Astrocyte (in vitro differentiated cells and primary cell): ENCODE data around the gene DISC1. TPM values are rescaled to one million over a fixed set of nuclear protein-coding genes. Genes with fewer than 3 reads are reported as not detected.

Experiments
- DNase-seq: peaks from one replicate; pipeline ENCODE4 v3.0.0-alpha.2; 2010; ENCODE audit warnings: low read depth
- FAIRE-seq: peaks from 2 replicates; lab custom pipeline; 2011; peaks lifted over from hg19 to GRCh38; lab: Jason Lieb, UNC
- H2AFZ ChIP-seq: 2 replicates; pipeline ENCODE4 v1.6.0; 2012; ENCODE audit warnings: low read depth, low read length, inconsistent platforms
- H3K27ac ChIP-seq: 2 replicates; pipeline ENCODE4 v1.5.1; 2011; ENCODE audit warnings: low read depth, low read length, inconsistent platforms
- H3K27me3 ChIP-seq: 2 replicates; pipeline ENCODE4 v1.6.0; 2011; ENCODE audit warnings: low read length, inconsistent platforms; ENCODE audit not compliant: insufficient read depth
- H3K36me3 ChIP-seq: 2 replicates; pipeline ENCODE4 v1.5.1; 2011; ENCODE audit warnings: low read length, inconsistent platforms; ENCODE audit not compliant: insufficient read depth
- H3K4me1 ChIP-seq: 2 replicates; pipeline ENCODE4 v1.5.1; 2011; ENCODE audit warnings: low read length, inconsistent platforms; ENCODE audit not compliant: insufficient read depth
- H3K4me2 ChIP-seq: 2 replicates; pipeline ENCODE4 v1.6.0; 2012; ENCODE audit warnings: low read length, inconsistent platforms
- H3K4me3 ChIP-seq: 2 replicates; pipeline ENCODE4 v1.5.1; 2011; ENCODE audit warnings: low read depth, mild to moderate bottlenecking, low read length, inconsistent platforms; ENCODE audit not compliant: insufficient read depth
- H3K79me2 ChIP-seq: 2 replicates; pipeline ENCODE4 v1.6.0; 2012; ENCODE audit warnings: mild to moderate bottlenecking, low read length, inconsistent platforms; ENCODE audit not compliant: insufficient read depth
- H3K9ac ChIP-seq: 2 replicates; pipeline ENCODE4 v1.6.0; 2012; ENCODE audit warnings: mild to moderate bottlenecking, low read length, inconsistent platforms
- H3K9me3 ChIP-seq: 2 replicates; pipeline ENCODE4 v1.5.1; 2012; ENCODE audit warnings: low read depth, mild to moderate bottlenecking, low read length, inconsistent platforms; ENCODE audit not compliant: insufficient read depth
- H4K20me1 ChIP-seq: 2 replicates; pipeline ENCODE4 v1.6.0; 2012; ENCODE audit warnings: low read length, inconsistent platforms; ENCODE audit not compliant: insufficient read depth
- H3K27ac Mint-ChIP-seq: one replicate; pipeline ENCODE4 v1.8.0; 2021; ENCODE audit warnings: mild to moderate bottlenecking, mixed read lengths; ENCODE audit not compliant: unreplicated experiment
- H3K27me3 Mint-ChIP-seq: one replicate; pipeline ENCODE4 v1.8.0; 2021; ENCODE audit warnings: low read depth, mixed read lengths; ENCODE audit not compliant: unreplicated experiment
- H3K36me3 Mint-ChIP-seq: one replicate; pipeline ENCODE4 v1.8.0; 2021; ENCODE audit warnings: low read depth, mixed read lengths; ENCODE audit not compliant: unreplicated experiment
- H3K4me1 Mint-ChIP-seq: one replicate; pipeline ENCODE4 v1.8.0; 2021; ENCODE audit warnings: low read depth, mixed read lengths; ENCODE audit not compliant: unreplicated experiment
- H3K4me3 Mint-ChIP-seq: one replicate; pipeline ENCODE4 v1.8.0; 2021; ENCODE audit warnings: mild to moderate bottlenecking, moderate library complexity, mixed read lengths; ENCODE audit not compliant: unreplicated experiment
- H3K9me3 Mint-ChIP-seq: one replicate; pipeline ENCODE4 v1.8.0; 2021; ENCODE audit warnings: mild to moderate bottlenecking, mixed read lengths; ENCODE audit not compliant: unreplicated experiment
- CTCF ChIP-seq: IDR thresholded peaks from 2 replicates; pipeline ENCODE4 v1.5.1; 2011; ENCODE audit warnings: low read depth, mild to moderate bottlenecking, inconsistent platforms, low read length, moderate library complexity; ENCODE audit not compliant: insufficient read depth
- EZH2 ChIP-seq: IDR thresholded peaks from 2 replicates; pipeline ENCODE4 v1.6.1; 2012; ENCODE audit warnings: mild to moderate bottlenecking, low read length, inconsistent platforms; ENCODE audit not compliant: insufficient read depth
- total RNA-seq: library from RNA; stranded (reverse); gene quantifications from 2 replicates; pipeline ENCODE4 v1.2.1, GENCODE V29; 2021

The DISC1 gene
- total RNA-seq, 1 donor from 2014 or later, result 9.1 TPM

GRCh38 chr1:231743966-231744365, 117.4 kb downstream of the DISC1 start:
- no peaks in the 10 kb centered on the region for H3K27me3 Mint-ChIP-seq
- no peak for TF ChIP-seq EZH2
- no peak for TF ChIP-seq CTCF
- no peaks in the 10 kb centered on the region for H3K27me3 ChIP-seq
- H3K4me3 ChIP-seq, result no peak overlapping the region
- no peak overlapping the region for H3K4me2 ChIP-seq
- H4K20me1 ChIP-seq, result no peaks in the 10 kb centered on the region
- peaks cover 7% of the 10 kb centered on the region for H3K9me3 Mint-ChIP-seq
- H3K79me2 ChIP-seq, result no peaks in the 10 kb centered on the region
- H3K9me3 ChIP-seq, result no peaks in the 10 kb centered on the region
- peaks cover 6% of the 10 kb centered on the region for H3K4me1 Mint-ChIP-seq
- H3K4me1 ChIP-seq, result no peaks in the 10 kb centered on the region
- FAIRE-seq (no peak), DNase-seq (no peak)
- H2AFZ ChIP-seq, result no peak overlapping the region
- H3K36me3 ChIP-seq, result no peaks in the 10 kb centered on the region
- H3K27ac Mint-ChIP-seq, result no peak overlapping the region
- no peak overlapping the region for H3K27ac ChIP-seq
- H3K4me3 Mint-ChIP-seq, result no peak overlapping the region
- H3K36me3 Mint-ChIP-seq, result peaks cover 8% of the 10 kb centered on the region
- no peak overlapping the region for H3K9ac ChIP-seq

GRCh38 chr1:231748760-231749415, 122.3 kb downstream of the DISC1 start:
- no peak for DNase-seq
- peaks cover 25% of the 10 kb centered on the region for H3K36me3 Mint-ChIP-seq
- no peaks in the 10 kb centered on the region for H4K20me1 ChIP-seq
- TF ChIP-seq EZH2 (no peak), CTCF (no peak)
- no peaks in the 10 kb centered on the region for H3K9me3 ChIP-seq
- H3K27me3 Mint-ChIP-seq, result no peaks in the 10 kb centered on the region
- no peaks in the 10 kb centered on the region for H3K4me1 ChIP-seq
- H3K4me2 ChIP-seq, result no peak overlapping the region
- no peak overlapping the region for H3K4me3 Mint-ChIP-seq
- no peak overlapping the region for H3K27ac ChIP-seq
- H3K27ac Mint-ChIP-seq, result no peak overlapping the region
- H2AFZ ChIP-seq, result no peak overlapping the region
- peaks cover 8% of the 10 kb centered on the region for H3K9me3 Mint-ChIP-seq
- H3K4me3 ChIP-seq, result no peak overlapping the region
- no peak for FAIRE-seq
- no peaks in the 10 kb centered on the region for H3K27me3 ChIP-seq
- H3K36me3 ChIP-seq, result no peaks in the 10 kb centered on the region
- no peak overlapping the region for H3K9ac ChIP-seq
- H3K4me1 Mint-ChIP-seq, result peaks cover 7% of the 10 kb centered on the region
- no peaks in the 10 kb centered on the region for H3K79me2 ChIP-seq

- H3K27ac ChIP-seq, result no peak overlapping the region
- Mint-ChIP-seq H3K36me3 (peaks cover 30% of the 10 kb centered on the region), H3K9me3 (peaks cover 9% of the 10 kb centered on the region), H3K27ac (no peak overlapping the region), H3K4me3 (no peak overlapping the region), H3K4me1 (peaks cover 7% of the 10 kb centered on the region), H3K27me3 (no peaks in the 10 kb centered on the region)
- no peak overlapping the region for H3K4me3 ChIP-seq
- no peaks in the 10 kb centered on the region for H3K4me1 ChIP-seq
- no peak for DNase-seq
- TF ChIP-seq CTCF (no peak), EZH2 (no peak)
- no peaks in the 10 kb centered on the region for H3K9me3 ChIP-seq
- H2AFZ ChIP-seq, result no peak overlapping the region
- H3K27me3 ChIP-seq, result no peaks in the 10 kb centered on the region
- no peak overlapping the region for H3K9ac ChIP-seq
- no peaks in the 10 kb centered on the region for H4K20me1 ChIP-seq
- no peaks in the 10 kb centered on the region for H3K36me3 ChIP-seq
- no peaks in the 10 kb centered on the region for H3K79me2 ChIP-seq
- no peak for FAIRE-seq
- no peak overlapping the region for H3K4me2 ChIP-seq
Measured at GRCh38 chr1:231750296-231750695, 123.7 kb downstream of the DISC1 start.
